T-helper 2 cell (primary cell): ENCODE measurements around the gene SCGB1D1.

Source experiments
- DNase-seq, 5 experiments: peaks; one replicate each; pipeline versions ENCODE4 v3.0.0 to v3.0.0-alpha.2; 2012 to 2022

Gene SCGB1D1

GRCh38 chr11:62237499-62237898, 47.5 kb downstream of the SCGB1D1 start:
- DNase-seq = no peak

DNA sequence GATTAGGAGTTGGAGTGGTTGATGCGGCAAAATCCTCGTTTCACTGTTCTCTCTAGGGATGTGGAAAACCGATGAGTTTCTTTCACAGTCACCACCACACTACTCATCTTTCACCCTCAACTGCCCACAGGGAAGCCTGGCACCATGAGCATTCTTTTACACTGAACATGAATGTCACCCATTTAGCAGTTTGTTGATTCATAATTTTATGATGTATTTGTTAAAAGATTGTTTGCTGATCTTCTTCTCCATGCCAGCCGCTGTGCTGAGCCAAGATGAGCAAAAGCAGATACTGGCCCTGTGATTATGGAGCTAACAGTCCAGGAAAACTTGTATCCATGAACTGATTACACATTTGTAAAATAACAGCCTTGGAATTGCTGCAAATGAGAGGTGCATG, 48.1 kb downstream of the SCGB1D1 start:
- no peak for DNase-seq

DNA sequence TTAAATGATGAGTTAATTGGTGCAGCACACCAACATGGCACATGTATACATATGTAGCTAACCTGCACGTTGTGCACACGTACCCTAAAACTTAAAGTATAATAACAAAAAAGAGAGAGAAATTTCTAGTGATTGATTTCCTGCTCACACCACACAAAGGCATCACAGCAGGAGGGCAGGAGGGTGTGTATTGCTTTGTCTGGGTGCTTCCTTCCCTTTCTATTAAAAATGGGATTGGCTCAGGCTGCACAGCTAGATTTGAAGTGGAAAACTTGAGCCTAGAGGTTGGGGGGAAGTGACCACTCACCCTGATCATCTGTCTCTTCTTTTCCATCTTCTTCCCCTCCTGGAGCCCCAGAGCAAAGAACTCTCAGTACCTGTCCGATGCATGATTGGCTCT, 51.1 kb downstream of the SCGB1D1 start:
- no peak for DNase-seq

- DNase-seq = no peak
These were observed 52.0 kb downstream of the SCGB1D1 start, which contains the start of gene SCGB1D2 for GRCh38 chr11:62242021-62242420. Gene SCGB1D2, plus strand, starts transcription at chr11:62242239. Its CDS starts 69 bp downstream, at chr11:62242308.
